ENCODE data around the gene PAX9. TPM values are rescaled to one million over a fixed set of nuclear protein-coding genes. Genes with fewer than 3 reads are reported as not detected.

Gene PAX9
- total and polyA plus RNA-seq, 9 of the 15 experiments (the other 6 are each of a cell fraction or from before 2014, with no cell fraction given), result 0.87 to 2.4 (median 1.3) TPM

DNA sequence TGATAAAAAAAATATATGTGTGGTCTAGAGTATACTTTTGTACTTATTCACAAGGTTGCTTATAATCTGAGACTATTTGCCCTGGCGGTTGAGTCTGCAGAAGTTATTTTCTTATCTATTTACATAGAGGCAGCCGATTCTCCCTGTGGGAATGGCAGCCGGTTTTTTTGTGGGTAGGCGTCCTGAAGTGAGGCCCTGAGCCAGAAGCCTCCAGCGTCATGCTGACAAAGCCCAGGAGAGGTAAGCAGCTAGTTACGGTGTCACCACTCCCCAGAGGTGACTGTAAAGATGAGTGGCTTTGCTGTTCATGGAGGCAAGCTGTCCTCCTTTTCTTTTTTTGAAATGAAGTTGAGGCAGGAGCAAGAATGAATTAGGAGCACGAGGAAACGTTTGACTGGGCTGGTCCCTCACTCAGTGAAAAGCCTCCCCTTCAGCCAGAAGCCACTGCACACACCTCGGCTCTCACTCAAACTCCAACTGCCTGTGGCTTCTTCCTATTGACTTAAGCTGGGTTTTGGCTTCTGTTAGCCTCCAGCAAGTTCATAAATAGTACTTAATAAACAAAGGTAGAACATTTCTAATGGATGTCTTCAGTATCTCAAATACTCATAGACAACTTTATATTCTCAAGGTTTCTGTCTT, 21.5 kb downstream of the PAX9 start:
- ChIA-PET CTCF (ENCODE audit: low intra/inter-chr PET ratio) (no interaction called here), POLR2A (interaction anchor here (1.5 kb wide), 1 partner anchor 10 kb away, joined by 3 read pairs; no protein-coding TSS in a partner anchor)
- H3K9me1 ChIP-seq (ENCODE audit: control insufficient read depth, insufficient read depth, low read length), result no peaks in the 10 kb centered on the region
- H3K36me3 ChIP-seq (ENCODE audit: control insufficient read depth, insufficient read depth, low read length), result peaks cover 9% of the 10 kb centered on the region; the same call in 1 of the 3 replicates
- DNase-seq (ENCODE audit: extremely low read depth in 1 of 4, low spot score in 3 of 4) (no peak), ATAC-seq (no peak), FAIRE-seq (no peak)
- H3K4me3 ChIP-seq, result no peak overlapping the region
- H3K27ac ChIP-seq (ENCODE audit: extremely low read depth, low read depth, low read length), result no peak overlapping the region
- BruUV-seq (replicated peaks), result no TSS peak
- no peak overlapping the region for H3K9ac ChIP-seq (ENCODE audit: insufficient read depth in 1 of 2, low read depth in 2 of 2, low read length in 2 of 2)
- intact Hi-C loops (cut with micrococcal nuclease), result no loop called here
- H2AFZ ChIP-seq (ENCODE audit: low read depth, low read length), result no peak overlapping the region
- H3K4me2 ChIP-seq (ENCODE audit: insufficient read depth, low read length), result no peak overlapping the region
- TF ChIP-seq, protein P1, sequence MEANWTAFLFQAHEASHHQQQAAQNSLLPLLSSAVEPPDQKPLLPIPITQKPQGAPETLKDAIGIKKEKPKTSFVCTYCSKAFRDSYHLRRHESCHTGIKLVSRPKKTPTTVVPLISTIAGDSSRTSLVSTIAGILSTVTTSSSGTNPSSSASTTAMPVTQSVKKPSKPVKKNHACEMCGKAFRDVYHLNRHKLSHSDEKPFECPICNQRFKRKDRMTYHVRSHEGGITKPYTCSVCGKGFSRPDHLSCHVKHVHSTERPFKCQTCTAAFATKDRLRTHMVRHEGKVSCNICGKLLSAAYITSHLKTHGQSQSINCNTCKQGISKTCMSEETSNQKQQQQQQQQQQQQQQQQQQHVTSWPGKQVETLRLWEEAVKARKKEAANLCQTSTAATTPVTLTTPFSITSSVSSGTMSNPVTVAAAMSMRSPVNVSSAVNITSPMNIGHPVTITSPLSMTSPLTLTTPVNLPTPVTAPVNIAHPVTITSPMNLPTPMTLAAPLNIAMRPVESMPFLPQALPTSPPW (CRISPR knock-in tag; IDR thresholded peaks at IDR 0.05), result no peak
- no peak for TF ChIP-seq NFE2L1 (tag; IDR thresholded peaks at IDR 0.05; ENCODE audit: borderline replicate concordance, low read depth)
- TF ChIP-seq LEF1 (IDR thresholded peaks at IDR 0.05), result no peak
- TF ChIP-seq XRCC5 (IDR thresholded peaks at IDR 0.05; ENCODE audit: low read depth, low read length), result no peak
- TF ChIP-seq ZNF408 (CRISPR knock-in tag; IDR thresholded peaks at IDR 0.05; ENCODE audit: low read depth), result no peak
- TF ChIP-seq GTF2A2 (tag; IDR thresholded peaks at IDR 0.05), result no peak
- TF ChIP-seq ARID2 (IDR thresholded peaks at IDR 0.05), result no peak
- TF ChIP-seq, protein P2, sequence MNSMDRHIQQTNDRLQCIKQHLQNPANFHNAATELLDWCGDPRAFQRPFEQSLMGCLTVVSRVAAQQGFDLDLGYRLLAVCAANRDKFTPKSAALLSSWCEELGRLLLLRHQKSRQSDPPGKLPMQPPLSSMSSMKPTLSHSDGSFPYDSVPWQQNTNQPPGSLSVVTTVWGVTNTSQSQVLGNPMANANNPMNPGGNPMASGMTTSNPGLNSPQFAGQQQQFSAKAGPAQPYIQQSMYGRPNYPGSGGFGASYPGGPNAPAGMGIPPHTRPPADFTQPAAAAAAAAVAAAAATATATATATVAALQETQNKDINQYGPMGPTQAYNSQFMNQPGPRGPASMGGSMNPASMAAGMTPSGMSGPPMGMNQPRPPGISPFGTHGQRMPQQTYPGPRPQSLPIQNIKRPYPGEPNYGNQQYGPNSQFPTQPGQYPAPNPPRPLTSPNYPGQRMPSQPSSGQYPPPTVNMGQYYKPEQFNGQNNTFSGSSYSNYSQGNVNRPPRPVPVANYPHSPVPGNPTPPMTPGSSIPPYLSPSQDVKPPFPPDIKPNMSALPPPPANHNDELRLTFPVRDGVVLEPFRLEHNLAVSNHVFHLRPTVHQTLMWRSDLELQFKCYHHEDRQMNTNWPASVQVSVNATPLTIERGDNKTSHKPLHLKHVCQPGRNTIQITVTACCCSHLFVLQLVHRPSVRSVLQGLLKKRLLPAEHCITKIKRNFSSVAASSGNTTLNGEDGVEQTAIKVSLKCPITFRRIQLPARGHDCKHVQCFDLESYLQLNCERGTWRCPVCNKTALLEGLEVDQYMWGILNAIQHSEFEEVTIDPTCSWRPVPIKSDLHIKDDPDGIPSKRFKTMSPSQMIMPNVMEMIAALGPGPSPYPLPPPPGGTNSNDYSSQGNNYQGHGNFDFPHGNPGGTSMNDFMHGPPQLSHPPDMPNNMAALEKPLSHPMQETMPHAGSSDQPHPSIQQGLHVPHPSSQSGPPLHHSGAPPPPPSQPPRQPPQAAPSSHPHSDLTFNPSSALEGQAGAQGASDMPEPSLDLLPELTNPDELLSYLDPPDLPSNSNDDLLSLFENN (IDR thresholded peaks at IDR 0.05; ENCODE audit: low read depth in 2 of 2, low read length in 2 of 2), result no peak
- TF ChIP-seq NFE2 (IDR thresholded peaks at IDR 0.05; ENCODE audit: low read depth), result no peak
- no peak for TF ChIP-seq ZNF212 (CRISPR knock-in tag; IDR thresholded peaks at IDR 0.05)
- no peak for TF ChIP-seq ZNF12 (CRISPR knock-in tag; IDR thresholded peaks at IDR 0.05)
- no peak for TF ChIP-seq DACH1 (IDR thresholded peaks at IDR 0.05; ENCODE audit: partially characterized antibody)
- no peak for TF ChIP-seq RB1 (IDR thresholded peaks at IDR 0.05; ENCODE audit: low read depth)
- no peak for TF ChIP-seq ZNF699 (CRISPR knock-in tag; IDR thresholded peaks at IDR 0.05; ENCODE audit: insufficient replicate concordance)
- TF ChIP-seq POLR3G (IDR thresholded peaks at IDR 0.05; ENCODE audit: extremely low read depth, insufficient read length, insufficient replicate concordance), result no peak
- no peak for TF ChIP-seq ZBED1 (IDR thresholded peaks at IDR 0.05)
- TF ChIP-seq NELFE (IDR thresholded peaks at IDR 0.05; ENCODE audit: insufficient read depth, insufficient read length), result no peak
- H3K79me2 ChIP-seq (ENCODE audit: control insufficient read depth, insufficient read depth, low read length), result no peaks in the 10 kb centered on the region
- H4K20me1 ChIP-seq (replicated peaks; ENCODE audit: control insufficient read depth, insufficient read depth, low read length), result no peaks in the 10 kb centered on the region
- WGBS (ENCODE audit: insufficient coverage, low coverage, missing lambda C conversion rate), result 55% methylated on average over 8 of the region's 9 CpGs
- H3K9me3 ChIP-seq (replicated peaks; ENCODE audit: control insufficient read depth, insufficient read depth, low read depth, low read length), result no peaks in the 10 kb centered on the region
- in situ Hi-C loops (cut with MboI), result no loop called here
- no peaks in the 10 kb centered on the region for H3K27me3 ChIP-seq (ENCODE audit: control insufficient read depth in 2 of 2, insufficient read depth in 2 of 2, low read length in 2 of 2)
- H3K4me1 ChIP-seq (replicated peaks in 1 of 2; ENCODE audit: control insufficient read depth in 2 of 2, insufficient read depth in 2 of 2, low read length in 2 of 2), result no peaks in the 10 kb centered on the region

All from K562 (cell line).